ENCODE results near the gene GANAB. TPM values are rescaled to one million over a fixed set of nuclear protein-coding genes. Genes with fewer than 3 reads are reported as not detected.
"Not testable (repeated sequence)": the region's sequence is repeated elsewhere in the genome, so short reads cannot be mapped to it uniquely, and the experiment has no call there.

The GANAB gene
- total RNA-seq, 1 donor from 2014 or later, result 383 TPM

DNA sequence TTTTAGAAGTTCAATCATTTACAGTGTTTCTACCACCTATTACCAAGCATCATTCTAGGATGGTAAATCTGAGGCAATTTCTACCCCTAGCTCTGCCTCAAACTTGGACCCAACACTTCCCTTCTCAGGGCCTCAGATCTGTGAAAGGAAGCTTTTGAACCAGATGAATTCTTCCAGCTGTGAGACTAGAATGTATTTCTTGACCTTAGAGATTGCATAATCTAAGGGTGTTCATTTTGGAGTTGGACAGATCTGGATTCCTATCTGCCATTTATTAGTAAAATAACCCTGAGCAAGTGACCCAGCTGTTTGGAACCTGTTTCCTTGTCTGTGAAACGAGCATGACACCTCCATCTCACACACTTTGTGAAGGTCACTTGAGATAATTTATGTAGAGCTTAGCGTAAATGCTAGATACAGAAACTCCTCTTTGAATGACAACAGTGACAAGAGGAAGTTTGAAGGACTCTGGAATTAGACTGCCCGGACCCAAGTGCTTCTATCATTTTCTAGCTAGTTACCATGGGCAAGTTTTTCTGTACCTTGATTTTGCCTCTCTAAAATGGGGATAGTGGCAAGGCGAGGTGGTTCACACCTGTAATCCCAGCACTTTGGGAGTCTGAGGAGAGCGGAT, 10.5 kb upstream of the GANAB start:
- no peak overlapping the region for H3K27ac Mint-ChIP-seq (ENCODE audit: unreplicated experiment)
- H3K4me3 Mint-ChIP-seq (ENCODE audit: unreplicated experiment), result no peak overlapping the region
- TF ChIP-seq, protein P1, sequence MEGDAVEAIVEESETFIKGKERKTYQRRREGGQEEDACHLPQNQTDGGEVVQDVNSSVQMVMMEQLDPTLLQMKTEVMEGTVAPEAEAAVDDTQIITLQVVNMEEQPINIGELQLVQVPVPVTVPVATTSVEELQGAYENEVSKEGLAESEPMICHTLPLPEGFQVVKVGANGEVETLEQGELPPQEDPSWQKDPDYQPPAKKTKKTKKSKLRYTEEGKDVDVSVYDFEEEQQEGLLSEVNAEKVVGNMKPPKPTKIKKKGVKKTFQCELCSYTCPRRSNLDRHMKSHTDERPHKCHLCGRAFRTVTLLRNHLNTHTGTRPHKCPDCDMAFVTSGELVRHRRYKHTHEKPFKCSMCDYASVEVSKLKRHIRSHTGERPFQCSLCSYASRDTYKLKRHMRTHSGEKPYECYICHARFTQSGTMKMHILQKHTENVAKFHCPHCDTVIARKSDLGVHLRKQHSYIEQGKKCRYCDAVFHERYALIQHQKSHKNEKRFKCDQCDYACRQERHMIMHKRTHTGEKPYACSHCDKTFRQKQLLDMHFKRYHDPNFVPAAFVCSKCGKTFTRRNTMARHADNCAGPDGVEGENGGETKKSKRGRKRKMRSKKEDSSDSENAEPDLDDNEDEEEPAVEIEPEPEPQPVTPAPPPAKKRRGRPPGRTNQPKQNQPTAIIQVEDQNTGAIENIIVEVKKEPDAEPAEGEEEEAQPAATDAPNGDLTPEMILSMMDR (IDR thresholded peaks at IDR 0.05; ENCODE audit: unreplicated experiment), result no peak
- H3K36me3 Mint-ChIP-seq (ENCODE audit: low read depth, unreplicated experiment), result no peaks in the 10 kb centered on the region
- no peaks in the 10 kb centered on the region for H3K9me3 Mint-ChIP-seq (ENCODE audit: unreplicated experiment)
- no peak for DNase-seq (ENCODE audit: low spot score)
- peaks cover 7% of the 10 kb centered on the region for H3K4me1 Mint-ChIP-seq (ENCODE audit: unreplicated experiment)
- peaks cover 8% of the 10 kb centered on the region for H3K27me3 Mint-ChIP-seq (ENCODE audit: unreplicated experiment)

DNA sequence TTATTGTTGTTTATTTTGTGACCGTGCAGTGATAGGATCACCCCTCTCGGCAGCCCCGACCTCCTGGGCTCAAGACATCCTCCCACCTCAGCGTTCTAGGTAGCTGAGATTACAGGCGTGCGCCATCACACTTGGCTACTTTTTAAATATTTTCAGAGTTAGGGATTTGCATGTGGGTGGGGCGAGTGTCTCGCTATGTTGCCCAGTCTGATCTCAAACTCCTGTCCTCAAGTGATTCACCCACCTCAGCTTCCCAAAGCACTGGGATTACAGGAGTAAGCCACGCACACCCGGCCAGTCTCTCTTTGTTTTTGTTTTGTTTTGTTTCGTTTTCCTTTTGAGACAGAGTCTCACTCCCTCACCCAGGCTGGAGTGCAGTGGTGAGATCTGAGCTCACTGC, 7.9 kb upstream of the GANAB start:
- no peak for DNase-seq (ENCODE audit: low spot score)
- peaks cover 4% of the 10 kb centered on the region for H3K36me3 Mint-ChIP-seq (ENCODE audit: low read depth, unreplicated experiment)
- TF ChIP-seq, protein P1 (IDR thresholded peaks at IDR 0.05; ENCODE audit: unreplicated experiment), result no peak
- H3K4me3 Mint-ChIP-seq (ENCODE audit: unreplicated experiment), result no peak overlapping the region
- peaks cover 7% of the 10 kb centered on the region for H3K4me1 Mint-ChIP-seq (ENCODE audit: unreplicated experiment)
- peaks cover 8% of the 10 kb centered on the region for H3K27me3 Mint-ChIP-seq (ENCODE audit: unreplicated experiment)
- H3K9me3 Mint-ChIP-seq (ENCODE audit: unreplicated experiment), result no peaks in the 10 kb centered on the region
- H3K27ac Mint-ChIP-seq (ENCODE audit: unreplicated experiment), result peak overlapping the region; percentile 24

DNA sequence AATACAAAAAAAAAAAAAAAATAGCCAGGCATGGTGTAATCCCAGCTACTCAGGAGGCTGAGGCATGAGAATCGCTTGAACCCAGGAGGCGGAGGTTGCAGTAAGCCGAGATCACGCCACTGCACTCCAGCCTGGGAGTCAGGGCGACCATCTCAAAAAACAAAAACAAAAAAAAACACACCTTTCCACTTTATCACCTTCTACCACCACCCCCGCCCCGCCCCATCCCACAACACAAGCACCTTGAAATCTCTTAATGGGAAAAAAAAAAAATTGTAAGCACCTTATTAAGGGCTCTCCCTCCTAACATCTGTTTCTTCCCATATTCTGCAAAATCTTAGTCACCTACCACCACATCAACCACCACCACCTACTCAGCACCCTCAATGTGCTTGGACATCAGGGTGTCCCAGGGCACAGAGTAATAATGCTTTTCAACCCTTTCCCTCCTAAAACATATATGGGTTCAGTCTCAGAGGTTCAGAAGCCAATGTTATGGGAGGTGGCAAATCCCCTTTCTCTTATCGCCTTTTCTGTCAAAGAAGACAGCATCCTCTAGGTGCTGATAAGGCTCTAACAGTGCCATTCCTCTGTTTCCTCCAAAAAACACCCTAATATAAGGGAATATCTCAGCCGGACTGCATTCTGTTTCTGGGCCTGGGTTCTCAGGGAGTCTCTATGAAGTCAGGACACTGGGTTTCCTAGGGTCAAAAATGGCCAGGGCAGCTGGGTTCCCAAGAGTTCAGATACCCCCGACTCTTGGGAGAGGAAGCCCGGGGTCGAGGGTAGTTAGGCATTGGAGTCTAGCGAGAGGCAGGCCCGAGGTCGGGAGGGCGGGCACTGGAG, 6.0 kb upstream of the GANAB start:
- peaks cover 7% of the 10 kb centered on the region for H3K4me1 Mint-ChIP-seq (ENCODE audit: unreplicated experiment)
- H3K4me3 Mint-ChIP-seq (ENCODE audit: unreplicated experiment), result peak overlapping the region; percentile 95
- peak overlapping the region; percentile 82 for H3K27ac Mint-ChIP-seq (ENCODE audit: unreplicated experiment)
- H3K27me3 Mint-ChIP-seq (ENCODE audit: unreplicated experiment), result peaks cover 12% of the 10 kb centered on the region
- TF ChIP-seq, protein P1 (IDR thresholded peaks at IDR 0.05; ENCODE audit: unreplicated experiment), result no peak
- DNase-seq (ENCODE audit: low spot score), result no peak
- H3K36me3 Mint-ChIP-seq (ENCODE audit: low read depth, unreplicated experiment), result peaks cover 12% of the 10 kb centered on the region
- no peaks in the 10 kb centered on the region for H3K9me3 Mint-ChIP-seq (ENCODE audit: unreplicated experiment)

DNA sequence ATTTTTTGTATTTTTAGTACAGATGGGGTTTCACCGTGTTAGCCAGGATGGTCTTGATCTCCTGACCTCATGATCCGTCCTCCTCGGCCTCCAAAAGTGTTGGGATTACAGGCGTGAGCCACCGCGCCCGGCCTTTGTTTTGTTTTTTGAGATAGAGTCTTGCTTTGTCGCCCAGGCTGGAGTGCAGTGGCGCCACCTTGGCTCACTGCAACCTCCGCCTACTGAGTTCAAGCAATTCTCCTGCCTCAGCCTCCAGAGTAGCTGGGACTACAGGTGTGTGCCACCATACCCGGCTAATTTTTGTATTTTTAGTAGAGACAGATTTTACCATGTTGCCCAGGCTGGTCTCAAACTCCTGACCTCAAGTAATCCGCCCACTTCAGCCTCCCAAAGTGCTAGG, 3.9 kb upstream of the GANAB start:
- Mint-ChIP-seq H3K27me3 (ENCODE audit: unreplicated experiment) (peaks cover 16% of the 10 kb centered on the region), H3K4me1 (ENCODE audit: unreplicated experiment) (peaks cover 16% of the 10 kb centered on the region), H3K36me3 (ENCODE audit: low read depth, unreplicated experiment) (peaks cover 22% of the 10 kb centered on the region)
- not testable (repeated sequence) for DNase-seq (ENCODE audit: low spot score); H3K4me3 Mint-ChIP-seq (ENCODE audit: unreplicated experiment); H3K9me3 Mint-ChIP-seq (ENCODE audit: unreplicated experiment); H3K27ac Mint-ChIP-seq (ENCODE audit: unreplicated experiment)

DNA sequence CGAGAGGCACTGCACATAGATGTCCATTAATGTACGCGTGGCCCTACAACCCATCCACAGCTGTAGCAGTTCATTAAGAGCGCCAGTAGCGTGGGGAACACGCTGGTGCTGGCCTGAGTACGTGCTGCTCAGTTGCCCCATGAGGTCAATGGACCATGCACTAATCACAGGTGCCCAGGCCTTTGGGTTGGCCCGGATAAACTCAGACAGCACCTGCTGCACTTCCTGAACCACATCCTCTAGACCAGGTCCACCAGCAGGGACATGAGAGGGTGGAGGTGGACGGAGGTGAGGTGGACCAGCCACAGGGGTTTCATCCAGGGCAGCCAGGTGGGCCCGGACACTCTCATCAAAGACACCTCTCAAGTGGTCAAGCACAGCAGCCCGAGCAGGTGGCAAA, 3.1 kb upstream of the GANAB start:
- H3K9me3 Mint-ChIP-seq (ENCODE audit: unreplicated experiment), result no peaks in the 10 kb centered on the region

More for the DNA sequence above, 3.1 kb upstream of the GANAB start:
- peaks cover 19% of the 10 kb centered on the region for H3K27me3 Mint-ChIP-seq (ENCODE audit: unreplicated experiment)
- TF ChIP-seq, protein P1 (IDR thresholded peaks at IDR 0.05; ENCODE audit: unreplicated experiment), result no peak
- no peak for DNase-seq (ENCODE audit: low spot score)
- peaks cover 22% of the 10 kb centered on the region for H3K4me1 Mint-ChIP-seq (ENCODE audit: unreplicated experiment)
- H3K36me3 Mint-ChIP-seq (ENCODE audit: low read depth, unreplicated experiment), result peaks cover 25% of the 10 kb centered on the region
- H3K4me3 Mint-ChIP-seq (ENCODE audit: unreplicated experiment), result no peak overlapping the region
- H3K27ac Mint-ChIP-seq (ENCODE audit: unreplicated experiment), result no peak overlapping the region

All from endothelial cell (in vitro differentiated cells).